Measurements from ENCODE around the gene PNP. TPM values are rescaled to one million over a fixed set of nuclear protein-coding genes. Genes with fewer than 3 reads are reported as not detected.

The PNP gene
- total and polyA plus RNA-seq, 2 experiments from 2014 or later, result 60.4 to 69.2 TPM

DNA sequence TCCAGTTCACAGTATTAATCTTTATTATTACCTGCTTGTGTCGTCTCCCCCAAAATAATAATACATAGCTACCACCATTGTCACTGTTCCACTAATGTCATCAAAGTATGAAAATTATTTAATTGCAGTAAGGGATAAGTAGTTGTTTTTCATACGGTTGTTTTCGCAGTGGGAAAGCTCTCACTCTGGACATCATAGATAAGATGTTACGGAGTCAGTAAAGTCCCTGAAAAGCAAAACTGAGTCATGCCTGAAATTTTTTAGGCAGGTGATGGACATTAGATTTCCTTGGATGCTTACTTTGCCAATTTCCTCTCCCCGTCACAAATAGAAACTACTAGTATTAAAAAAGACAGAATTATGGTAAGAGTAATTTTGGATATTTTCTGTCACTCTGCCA, 13.2 kb downstream of the PNP start:
- TF ChIP-seq EZH2phosphoT487 (IDR thresholded peaks at IDR 0.05; ENCODE audit: low read depth, severe bottlenecking, unreplicated experiment), result no peak
- TF ChIP-seq EZH2 (IDR thresholded peaks at IDR 0.05; ENCODE audit: borderline replicate concordance), result no peak
- TF ChIP-seq, protein P1, sequence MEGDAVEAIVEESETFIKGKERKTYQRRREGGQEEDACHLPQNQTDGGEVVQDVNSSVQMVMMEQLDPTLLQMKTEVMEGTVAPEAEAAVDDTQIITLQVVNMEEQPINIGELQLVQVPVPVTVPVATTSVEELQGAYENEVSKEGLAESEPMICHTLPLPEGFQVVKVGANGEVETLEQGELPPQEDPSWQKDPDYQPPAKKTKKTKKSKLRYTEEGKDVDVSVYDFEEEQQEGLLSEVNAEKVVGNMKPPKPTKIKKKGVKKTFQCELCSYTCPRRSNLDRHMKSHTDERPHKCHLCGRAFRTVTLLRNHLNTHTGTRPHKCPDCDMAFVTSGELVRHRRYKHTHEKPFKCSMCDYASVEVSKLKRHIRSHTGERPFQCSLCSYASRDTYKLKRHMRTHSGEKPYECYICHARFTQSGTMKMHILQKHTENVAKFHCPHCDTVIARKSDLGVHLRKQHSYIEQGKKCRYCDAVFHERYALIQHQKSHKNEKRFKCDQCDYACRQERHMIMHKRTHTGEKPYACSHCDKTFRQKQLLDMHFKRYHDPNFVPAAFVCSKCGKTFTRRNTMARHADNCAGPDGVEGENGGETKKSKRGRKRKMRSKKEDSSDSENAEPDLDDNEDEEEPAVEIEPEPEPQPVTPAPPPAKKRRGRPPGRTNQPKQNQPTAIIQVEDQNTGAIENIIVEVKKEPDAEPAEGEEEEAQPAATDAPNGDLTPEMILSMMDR (IDR thresholded peaks at IDR 0.05; ENCODE audit: poor library complexity), result no peak
- H3K36me3 ChIP-seq (replicated peaks; ENCODE audit: insufficient read depth, low read depth), result no peaks in the 10 kb centered on the region
- H3K4me3 ChIP-seq, result no peak overlapping the region
- H2AFZ ChIP-seq, result no peak overlapping the region
- DNase-seq (ENCODE audit: low spot score), result no peak
- no peak overlapping the region for H3K27ac ChIP-seq
- no peaks in the 10 kb centered on the region for H3K4me1 ChIP-seq (ENCODE audit: insufficient read depth)
- H3K4me2 ChIP-seq, result no peak overlapping the region
- WGBS (ENCODE audit: low lambda C conversion rate, missing lambda C conversion rate), result 90% methylated on average over 5 of the region's 5 CpGs
- no peaks in the 10 kb centered on the region for H3K27me3 ChIP-seq
- H3K9me2 ChIP-seq (replicated peaks; ENCODE audit: insufficient read depth), result no peaks in the 10 kb centered on the region
- no peaks in the 10 kb centered on the region for H4K20me1 ChIP-seq (ENCODE audit: insufficient read depth, poor library complexity, severe bottlenecking)
- H3K79me2 ChIP-seq, result no peaks in the 10 kb centered on the region
- H3K9me3 ChIP-seq (ENCODE audit: low read depth), result no peaks in the 10 kb centered on the region

DNA sequence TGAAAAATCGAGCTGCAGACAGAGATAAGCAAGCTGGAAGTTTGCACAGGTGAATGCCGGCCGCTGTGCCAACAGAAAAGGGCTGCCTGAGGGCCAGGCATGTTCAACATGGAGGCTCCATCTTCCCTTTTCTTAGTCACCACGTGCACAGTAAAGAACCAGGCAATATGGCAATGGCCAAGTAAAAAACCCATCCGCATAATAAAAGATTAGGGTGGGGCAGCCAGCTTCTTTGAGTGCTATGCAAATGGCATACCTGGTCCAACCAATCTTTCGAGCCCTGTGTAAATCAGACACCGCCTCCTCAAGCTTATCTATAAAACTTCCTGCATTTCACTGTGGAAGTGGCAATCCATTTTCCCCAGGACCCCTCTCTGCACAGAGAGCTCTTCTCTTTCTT, 16.7 kb downstream of the PNP start:
- WGBS (ENCODE audit: low lambda C conversion rate, missing lambda C conversion rate), result 52% methylated on average over 7 of the region's 7 CpGs
- Histone ChIP-seq H3K27me3 (no peaks in the 10 kb centered on the region), H2AFZ (no peak overlapping the region), H3K79me2 (no peaks in the 10 kb centered on the region), H3K9me2 (replicated peaks; ENCODE audit: insufficient read depth) (no peaks in the 10 kb centered on the region), H3K4me3 (no peak overlapping the region), H3K4me1 (ENCODE audit: insufficient read depth) (no peaks in the 10 kb centered on the region), H3K36me3 (replicated peaks; ENCODE audit: insufficient read depth, low read depth) (no peaks in the 10 kb centered on the region), H3K4me2 (no peak overlapping the region), H3K9me3 (ENCODE audit: low read depth) (no peaks in the 10 kb centered on the region), H4K20me1 (ENCODE audit: insufficient read depth, poor library complexity, severe bottlenecking) (no peaks in the 10 kb centered on the region), H3K27ac (no peak overlapping the region)
- TF ChIP-seq EZH2phosphoT487 (IDR thresholded peaks at IDR 0.05; ENCODE audit: low read depth, severe bottlenecking, unreplicated experiment), result no peak
- no peak for TF ChIP-seq EZH2 (IDR thresholded peaks at IDR 0.05; ENCODE audit: borderline replicate concordance)
- TF ChIP-seq, protein P1 (IDR thresholded peaks at IDR 0.05; ENCODE audit: poor library complexity), result no peak
- DNase-seq (ENCODE audit: low spot score), result no peak

DNA sequence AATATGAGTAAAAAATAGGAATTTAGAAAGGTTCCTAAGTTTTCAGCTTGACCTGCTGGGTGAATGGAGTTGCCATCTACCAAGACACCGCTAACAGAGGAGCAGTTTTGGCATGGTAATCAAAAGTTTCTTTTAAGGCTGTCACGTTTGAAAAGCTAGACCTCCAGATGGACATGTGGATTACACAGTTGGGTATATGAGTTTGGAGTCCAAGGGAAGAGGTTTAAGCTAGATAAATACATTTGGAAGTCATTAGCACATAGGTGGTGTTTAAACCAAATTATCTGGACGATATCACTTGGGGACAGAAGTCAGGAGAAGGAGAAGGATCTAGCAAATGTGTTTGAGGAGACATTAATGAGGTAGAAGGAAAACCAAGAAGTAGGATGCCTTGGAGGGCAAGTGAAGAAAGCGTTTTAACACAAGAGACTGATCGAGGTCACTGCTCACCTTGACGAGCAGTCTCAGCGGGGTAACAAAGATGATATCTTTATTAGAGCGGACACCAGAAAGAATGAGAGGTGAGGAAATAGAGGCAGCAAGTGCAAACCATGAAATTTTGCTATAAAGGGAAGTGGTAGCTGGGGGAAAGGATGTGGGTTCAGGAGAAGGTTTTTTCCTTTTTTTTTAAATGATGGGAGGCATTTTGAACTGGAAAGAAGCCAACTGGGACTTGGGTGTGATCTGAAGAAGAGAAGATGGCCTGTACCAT, 17.6 kb downstream of the PNP start:
- no peaks in the 10 kb centered on the region for H3K36me3 ChIP-seq (replicated peaks; ENCODE audit: insufficient read depth, low read depth)
- H3K4me2 ChIP-seq, result no peak overlapping the region
- H3K79me2 ChIP-seq, result no peaks in the 10 kb centered on the region
- no peaks in the 10 kb centered on the region for H3K27me3 ChIP-seq
- no peak for TF ChIP-seq EZH2 (IDR thresholded peaks at IDR 0.05; ENCODE audit: borderline replicate concordance)
- TF ChIP-seq, protein P1 (IDR thresholded peaks at IDR 0.05; ENCODE audit: poor library complexity), result no peak
- TF ChIP-seq EZH2phosphoT487 (IDR thresholded peaks at IDR 0.05; ENCODE audit: low read depth, severe bottlenecking, unreplicated experiment), result no peak
- 86% methylated on average over 8 of the region's 8 CpGs for WGBS (ENCODE audit: low lambda C conversion rate, missing lambda C conversion rate)
- H3K9me2 ChIP-seq (replicated peaks; ENCODE audit: insufficient read depth), result no peaks in the 10 kb centered on the region
- no peak overlapping the region for H3K27ac ChIP-seq
- H4K20me1 ChIP-seq (ENCODE audit: insufficient read depth, poor library complexity, severe bottlenecking), result no peaks in the 10 kb centered on the region
- H3K4me1 ChIP-seq (ENCODE audit: insufficient read depth), result no peaks in the 10 kb centered on the region
- no peak overlapping the region for H3K4me3 ChIP-seq
- no peaks in the 10 kb centered on the region for H3K9me3 ChIP-seq (ENCODE audit: low read depth)
- H2AFZ ChIP-seq, result no peak overlapping the region
- no peak for DNase-seq (ENCODE audit: low spot score)
